B cell (primary cell): Measurements from ENCODE around the gene TMEM82. TPM values are rescaled to one million over a fixed set of nuclear protein-coding genes. Genes with fewer than 3 reads are reported as not detected.

Source experiments
- ATAC-seq: fragments of 200-7000 bp; cut with Tn5 transposase; one replicate; pipeline ENCODE4 v1.10.0; 2021; ENCODE audit warnings: low read depth, mild to moderate bottlenecking, moderate number of reproducible peaks, moderate library complexity
- CTCF ChIA-PET: fragments of 350-600 bp; sonication (Branson Sonifier 250); formaldehyde crosslinking; loops from one replicate; lab custom pipeline; 2021; ENCODE audit warnings: antibody characterized with exemption, inconsistent platforms; lab: Charles Lee
- POLR2A ChIA-PET: fragments of 350-600 bp; sonication (Branson Sonifier 250); formaldehyde crosslinking; loops from one replicate; lab custom pipeline; 2021; ENCODE audit warnings: antibody characterized with exemption; lab: Charles Lee
- DNase-seq: peaks from one replicate; pipeline ENCODE4 v3.0.0; 2013
- H2AFZ ChIP-seq: 2 replicates; pipeline ENCODE4 v1.6.1; 2012; ENCODE audit warnings: mild to moderate bottlenecking, low read depth, low read length; ENCODE audit not compliant: insufficient read depth, poor library complexity, severe bottlenecking
- H3K27ac ChIP-seq, 2 donors: 1 replicate in 1 of 2; 2 replicates in 1 of 2; pipeline ENCODE4 v1.5.1; 2012 to 2013; ENCODE audit warnings: low read length in 2 of 2, mild to moderate bottlenecking in 2 of 2, moderate library complexity in 1 of 2
- H3K27me3 ChIP-seq, 4 experiments: fragments of 200-600 bp in 1 of 4; sonication (generic) in 1 of 4; replicated peaks in 1 of 4; 1 replicate in 2 of 4; 2 replicates in 2 of 4; pipeline versions ENCODE4 v1.6.1 to v1.7.0; 2013 to 2016; ENCODE audit warnings: low read length in 3 of 4, mild to moderate bottlenecking in 2 of 4, mixed read lengths in 1 of 4, moderate library complexity in 1 of 4; ENCODE audit not compliant: insufficient read depth in 4 of 4, control insufficient read depth in 3 of 4; ENCODE audit errors: control extremely low read depth in 1 of 4
- H3K36me3 ChIP-seq, 2 experiments: replicated peaks in 1 of 2; 1 replicate in 1 of 2; 2 replicates in 1 of 2; pipeline versions ENCODE4 v1.6.1 to v1.7.1; 2013; ENCODE audit warnings: low read length in 1 of 2; ENCODE audit not compliant: insufficient read depth in 2 of 2, control insufficient read depth in 1 of 2; ENCODE audit errors: control extremely low read depth in 1 of 2, extremely low read depth in 1 of 2
- H3K4me1 ChIP-seq, 2 donors: fragments of 200-600 bp in 1 of 2; sonication (generic) in 1 of 2; 1 replicate in 1 of 2; 2 replicates in 1 of 2; pipeline versions ENCODE4 v1.5.1 to v1.6.1; 2013 to 2017; ENCODE audit warnings: low read length in 2 of 2; ENCODE audit not compliant: control insufficient read depth in 2 of 2, insufficient read depth in 2 of 2
- H3K4me2 ChIP-seq: replicated peaks from 2 replicates; pipeline ENCODE3; 2012; ENCODE audit warnings: mild to moderate bottlenecking, low read depth, low read length; ENCODE audit not compliant: poor library complexity, severe bottlenecking
- H3K4me3 ChIP-seq, 5 experiments: fragments of 200-600 bp in 1 of 5; sonication (generic) in 1 of 5; 1 replicate in 3 of 5; 2 replicates in 2 of 5; pipeline versions ENCODE4 v1.5.1 to v1.7.0; 2011 to 2016; ENCODE audit warnings: low read length in 4 of 5, mild to moderate bottlenecking in 4 of 5, low read depth in 2 of 5, control low read depth in 1 of 5, moderate library complexity in 1 of 5; ENCODE audit not compliant: insufficient read depth in 1 of 5; ENCODE audit errors: control extremely low read depth in 1 of 5, extremely low read depth in 1 of 5
- H3K79me2 ChIP-seq: fragments of 200-600 bp; sonication (generic); one replicate; pipeline ENCODE4 v1.6.0; 2016; ENCODE audit warnings: low read length; ENCODE audit not compliant: control insufficient read depth, insufficient read depth
- H3K9ac ChIP-seq: fragments of 200-600 bp; sonication (generic); 2 replicates; pipeline ENCODE4 v1.6.1; 2017; ENCODE audit warnings: mild to moderate bottlenecking, low read length, moderate library complexity
- H3K9me3 ChIP-seq, 3 donors: one replicate each; pipeline versions ENCODE4 v1.6.1 to v1.7.1; 2013; ENCODE audit warnings: low read length in 2 of 3; ENCODE audit not compliant: control insufficient read depth in 2 of 3, insufficient read depth in 1 of 3; ENCODE audit errors: control extremely low read depth in 1 of 3
- H4K20me1 ChIP-seq: 2 replicates; pipeline ENCODE4 v1.6.0; 2012; ENCODE audit warnings: mild to moderate bottlenecking, low read length; ENCODE audit not compliant: insufficient read depth, control insufficient read depth, poor library complexity, severe bottlenecking
- H3K27ac Mint-ChIP-seq: one replicate; pipeline ENCODE4 v1.8.0; 2021; ENCODE audit warnings: mixed read lengths
- H3K27me3 Mint-ChIP-seq: one replicate; pipeline ENCODE4 v1.8.0; 2021; ENCODE audit warnings: mixed read lengths
- H3K4me1 Mint-ChIP-seq: one replicate; pipeline ENCODE4 v1.8.0; 2021; ENCODE audit warnings: mixed read lengths
- H3K4me3 Mint-ChIP-seq: one replicate; pipeline ENCODE4 v1.8.0; 2021; ENCODE audit warnings: mixed read lengths
- H3K9me3 Mint-ChIP-seq: one replicate; pipeline ENCODE4 v1.8.0; 2022; ENCODE audit warnings: mixed read lengths; ENCODE audit not compliant: insufficient read depth
- EZH2 ChIP-seq: IDR thresholded peaks from 2 replicates; pipeline ENCODE4 v1.6.1; 2012; ENCODE audit warnings: borderline replicate concordance, low read depth, mild to moderate bottlenecking, moderate library complexity, low read length; ENCODE audit not compliant: insufficient read depth, poor library complexity, severe bottlenecking
- WGBS: methylation state at CpG from one replicate; pipeline ENCODE4 v1.1.5; 2013; ENCODE audit warnings: missing lambda C conversion rate; ENCODE audit not compliant: insufficient coverage; 5-methylcytosine and 5-hydroxymethylcytosine counted together
- intact Hi-C: fragments of 100-400 bp; cut with micrococcal nuclease; formaldehyde crosslinking; loops from one replicate; pipeline ENCODE4 v1.10.0; 2022
- polyA plus RNA-seq: library from polyadenylated mRNA; depleted of rRNA; stranded (reverse); fragments of >200 nt; gene quantifications from 2 replicates; pipeline ENCODE4 v1.2.3, GENCODE V29; 2012
- total RNA-seq, 2 donors: library from RNA; stranded (reverse); fragments of 120-200 nt in 1 of 2; gene quantifications; 1 replicate in 1 of 2; 2 replicates in 1 of 2; pipeline versions ENCODE4 v1.2.3 to v1.2.4, GENCODE V29; 2013 to 2022
- TF ChIP-seq, protein P1 (sequence below): fragments of 200-600 bp; IDR thresholded peaks from one replicate; pipeline ENCODE4 v1.8.0; 2022; ENCODE audit warnings: antibody characterized with exemption, mild to moderate bottlenecking

Gene TMEM82
- total and polyA plus RNA-seq, 2 donors (not counting 1 experiment from before 2014, with no cell fraction given) = not detected

DNA sequence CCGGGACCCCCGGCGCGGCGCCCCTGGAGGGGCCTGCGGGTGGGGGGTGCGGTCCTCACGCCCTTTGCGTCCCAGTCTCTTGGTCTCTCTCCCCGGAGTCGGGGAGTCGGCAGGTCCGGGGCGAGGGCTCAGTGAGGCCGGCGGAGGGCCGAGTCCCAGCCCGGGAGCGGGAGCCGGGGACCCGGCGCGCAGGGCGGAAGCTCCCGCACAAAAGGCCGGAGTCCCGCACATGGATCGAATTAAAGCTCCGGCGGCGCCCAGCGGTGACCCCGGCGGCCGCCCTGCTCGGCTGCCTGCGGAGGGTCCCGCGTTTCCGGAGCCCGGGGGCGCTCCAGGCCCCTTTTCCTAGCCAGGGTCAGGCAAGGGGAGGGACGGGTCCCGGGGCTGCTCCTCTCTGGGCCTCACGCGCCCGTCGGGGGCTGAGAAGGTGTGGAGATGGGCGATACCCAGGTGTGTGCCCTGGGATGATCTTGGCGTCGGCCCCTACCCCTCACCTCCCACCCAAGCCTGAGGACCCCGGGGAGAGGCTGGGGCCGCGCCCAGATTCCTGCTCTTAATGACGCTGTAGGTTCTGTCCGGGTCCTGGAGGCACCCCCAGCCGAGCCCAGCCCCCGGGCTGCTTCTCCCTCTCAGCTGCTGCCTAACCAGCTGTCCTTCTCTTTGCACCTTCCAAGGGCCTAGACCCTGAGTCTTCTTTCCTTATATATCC, 16.8 kb downstream of the TMEM82 start:
- H3K4me3 ChIP-seq = peak overlapping the region in 3 of 5 experiments; percentile 15 to 42 (median 25)
- POLR2A ChIA-PET = interaction anchor here (0.5 kb wide), 1 partner anchor 32 kb away, joined by 13 read pairs; no protein-coding TSS in a partner anchor
- H3K4me2 ChIP-seq = peak overlapping the region; percentile 78
- Mint-ChIP-seq H3K9me3 (no peaks in the 10 kb centered on the region), H3K27ac (no peak overlapping the region), H3K4me3 (peak overlapping the region; percentile 63), H3K27me3 (peaks cover 49% of the 10 kb centered on the region), H3K4me1 (peaks cover 24% of the 10 kb centered on the region)
- peaks cover 0 to 51% (median 29%) of the 10 kb centered on the region in 4 experiments for H3K27me3 ChIP-seq
- whole genome bisulfite sequencing = 5% methylated on average over 56 of the region's 58 CpGs
- no peaks in the 10 kb centered on the region for H3K36me3 ChIP-seq
- H2AFZ ChIP-seq = no peak overlapping the region
- no peaks in the 10 kb centered on the region for H3K79me2 ChIP-seq
- no peak for ATAC-seq
- peak; percentile 36 for DNase-seq
- H4K20me1 ChIP-seq = no peaks in the 10 kb centered on the region
- CTCF ChIA-PET = interaction anchor here (1.6 kb wide), 1 partner anchor 18 kb away, joined by 6 read pairs; no protein-coding TSS in a partner anchor
- H3K4me1 ChIP-seq = peaks cover 20 to 25% of the 10 kb centered on the region in 2 donors
- peaks cover 0 to 10% (median 0%) of the 10 kb centered on the region in 3 donors for H3K9me3 ChIP-seq
- H3K27ac ChIP-seq = no peak overlapping the region
- H3K9ac ChIP-seq = peak overlapping the region; percentile 35
- intact Hi-C loops = no loop called here
- TF ChIP-seq, protein P1, sequence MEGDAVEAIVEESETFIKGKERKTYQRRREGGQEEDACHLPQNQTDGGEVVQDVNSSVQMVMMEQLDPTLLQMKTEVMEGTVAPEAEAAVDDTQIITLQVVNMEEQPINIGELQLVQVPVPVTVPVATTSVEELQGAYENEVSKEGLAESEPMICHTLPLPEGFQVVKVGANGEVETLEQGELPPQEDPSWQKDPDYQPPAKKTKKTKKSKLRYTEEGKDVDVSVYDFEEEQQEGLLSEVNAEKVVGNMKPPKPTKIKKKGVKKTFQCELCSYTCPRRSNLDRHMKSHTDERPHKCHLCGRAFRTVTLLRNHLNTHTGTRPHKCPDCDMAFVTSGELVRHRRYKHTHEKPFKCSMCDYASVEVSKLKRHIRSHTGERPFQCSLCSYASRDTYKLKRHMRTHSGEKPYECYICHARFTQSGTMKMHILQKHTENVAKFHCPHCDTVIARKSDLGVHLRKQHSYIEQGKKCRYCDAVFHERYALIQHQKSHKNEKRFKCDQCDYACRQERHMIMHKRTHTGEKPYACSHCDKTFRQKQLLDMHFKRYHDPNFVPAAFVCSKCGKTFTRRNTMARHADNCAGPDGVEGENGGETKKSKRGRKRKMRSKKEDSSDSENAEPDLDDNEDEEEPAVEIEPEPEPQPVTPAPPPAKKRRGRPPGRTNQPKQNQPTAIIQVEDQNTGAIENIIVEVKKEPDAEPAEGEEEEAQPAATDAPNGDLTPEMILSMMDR = no peak
- TF ChIP-seq EZH2 = peak; percentile 90
